Ovary (tissue), 3 donors: ENCODE measurements around the gene CRY1.

Source experiments
- EP300 ChIP-seq: sonication (generic); formaldehyde crosslinking; IDR thresholded peaks from one replicate; pipeline ENCODE4 v1.6.1; 2017; ENCODE audit warnings: antibody characterized with exemption
- TF ChIP-seq, protein P1 (sequence below), 3 donors: fragments of 450-650 bp in 2 of 3; fragments of 200-600 bp in 1 of 3; IDR thresholded peaks; one replicate each; pipeline versions ENCODE4 v1.5.1 to v1.8.0; 2016 to 2022; ENCODE audit warnings: antibody characterized with exemption in 3 of 3, mild to moderate bottlenecking in 1 of 3
- donor health status: DM: no; HTN: no; CAD: no.

DNA sequence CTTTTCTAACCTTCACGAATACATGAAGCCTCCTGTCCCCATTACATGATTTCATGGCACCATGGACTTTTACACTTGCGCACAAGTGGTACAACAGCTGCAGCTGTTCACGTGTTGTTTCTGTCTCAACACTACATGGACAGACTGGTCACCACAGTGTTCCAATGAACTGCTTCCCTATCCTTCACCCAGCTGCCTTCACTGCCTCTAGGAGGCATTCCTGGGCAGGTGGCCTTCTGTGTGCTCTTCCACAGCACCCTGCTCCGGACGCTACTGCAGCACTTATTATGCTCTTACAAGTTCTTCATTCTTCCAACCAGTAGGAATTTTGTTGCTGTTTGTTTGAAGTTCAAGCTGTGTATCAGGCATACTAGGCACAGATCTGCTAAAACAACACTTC lies 107.9 kb downstream of the CRY1 start:
- TF ChIP-seq, protein P1, sequence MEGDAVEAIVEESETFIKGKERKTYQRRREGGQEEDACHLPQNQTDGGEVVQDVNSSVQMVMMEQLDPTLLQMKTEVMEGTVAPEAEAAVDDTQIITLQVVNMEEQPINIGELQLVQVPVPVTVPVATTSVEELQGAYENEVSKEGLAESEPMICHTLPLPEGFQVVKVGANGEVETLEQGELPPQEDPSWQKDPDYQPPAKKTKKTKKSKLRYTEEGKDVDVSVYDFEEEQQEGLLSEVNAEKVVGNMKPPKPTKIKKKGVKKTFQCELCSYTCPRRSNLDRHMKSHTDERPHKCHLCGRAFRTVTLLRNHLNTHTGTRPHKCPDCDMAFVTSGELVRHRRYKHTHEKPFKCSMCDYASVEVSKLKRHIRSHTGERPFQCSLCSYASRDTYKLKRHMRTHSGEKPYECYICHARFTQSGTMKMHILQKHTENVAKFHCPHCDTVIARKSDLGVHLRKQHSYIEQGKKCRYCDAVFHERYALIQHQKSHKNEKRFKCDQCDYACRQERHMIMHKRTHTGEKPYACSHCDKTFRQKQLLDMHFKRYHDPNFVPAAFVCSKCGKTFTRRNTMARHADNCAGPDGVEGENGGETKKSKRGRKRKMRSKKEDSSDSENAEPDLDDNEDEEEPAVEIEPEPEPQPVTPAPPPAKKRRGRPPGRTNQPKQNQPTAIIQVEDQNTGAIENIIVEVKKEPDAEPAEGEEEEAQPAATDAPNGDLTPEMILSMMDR (IDR thresholded peaks at IDR 0.05): no peak
- no peak for TF ChIP-seq EP300
